ENCODE data around the gene TUBGCP2.

DNA sequence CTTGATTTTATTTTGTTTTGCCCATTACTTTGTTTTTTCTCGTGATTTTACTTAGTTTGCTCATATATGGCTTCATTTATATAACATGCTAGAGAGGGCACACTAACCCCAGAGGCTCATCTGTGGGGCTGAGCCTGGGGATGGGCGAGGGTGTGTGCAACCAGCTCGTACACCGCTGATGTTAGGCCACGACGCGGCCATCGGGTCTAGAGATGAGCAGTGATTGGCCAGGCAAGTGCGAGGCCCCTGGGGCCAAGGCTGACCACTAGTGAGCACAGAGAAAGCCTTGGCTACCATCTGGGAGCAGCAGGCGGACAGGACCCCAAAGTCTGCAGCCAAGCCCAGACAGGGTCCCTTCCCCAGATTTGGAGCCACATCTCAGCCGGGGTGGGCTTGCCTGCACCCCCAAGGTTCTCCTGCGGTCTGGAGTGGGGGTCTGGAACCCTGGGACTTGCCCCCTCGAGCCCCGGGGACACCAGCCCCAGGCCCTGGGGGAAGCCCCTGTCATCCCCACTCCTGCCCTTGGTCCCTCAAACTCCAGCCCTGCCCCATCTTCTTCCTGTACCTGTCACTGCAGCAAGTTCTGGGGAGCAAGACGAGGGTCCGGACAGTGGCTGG lies 45.4 kb upstream of the TUBGCP2 start:
- TF ChIP-seq, protein P1, sequence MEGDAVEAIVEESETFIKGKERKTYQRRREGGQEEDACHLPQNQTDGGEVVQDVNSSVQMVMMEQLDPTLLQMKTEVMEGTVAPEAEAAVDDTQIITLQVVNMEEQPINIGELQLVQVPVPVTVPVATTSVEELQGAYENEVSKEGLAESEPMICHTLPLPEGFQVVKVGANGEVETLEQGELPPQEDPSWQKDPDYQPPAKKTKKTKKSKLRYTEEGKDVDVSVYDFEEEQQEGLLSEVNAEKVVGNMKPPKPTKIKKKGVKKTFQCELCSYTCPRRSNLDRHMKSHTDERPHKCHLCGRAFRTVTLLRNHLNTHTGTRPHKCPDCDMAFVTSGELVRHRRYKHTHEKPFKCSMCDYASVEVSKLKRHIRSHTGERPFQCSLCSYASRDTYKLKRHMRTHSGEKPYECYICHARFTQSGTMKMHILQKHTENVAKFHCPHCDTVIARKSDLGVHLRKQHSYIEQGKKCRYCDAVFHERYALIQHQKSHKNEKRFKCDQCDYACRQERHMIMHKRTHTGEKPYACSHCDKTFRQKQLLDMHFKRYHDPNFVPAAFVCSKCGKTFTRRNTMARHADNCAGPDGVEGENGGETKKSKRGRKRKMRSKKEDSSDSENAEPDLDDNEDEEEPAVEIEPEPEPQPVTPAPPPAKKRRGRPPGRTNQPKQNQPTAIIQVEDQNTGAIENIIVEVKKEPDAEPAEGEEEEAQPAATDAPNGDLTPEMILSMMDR (IDR thresholded peaks at IDR 0.05; ENCODE audit: insufficient read depth, low read depth, low read length), result no peak
- TF ChIP-seq EZH2 (IDR thresholded peaks at IDR 0.05; ENCODE audit: insufficient read depth, low read length), result no peak
